DMS114 treated with DMSO at 0.1 percent for 48 hours (cell line): ENCODE data around the gene RANBP2.

Experiments
- DNase-seq: peaks from one replicate; lab custom pipeline; 2025; ENCODE audit not compliant: unreplicated experiment; lab: John Stamatoyannopoulos, UW

RANBP2 gene

GRCh38 chr2:108835040-108835439, 115.8 kb downstream of the RANBP2 start:
- no peak for DNase-seq
